NCI-H526 (cell line): ENCODE data around the gene DOHH.
"Not testable (repeated sequence)": the region's sequence is repeated elsewhere in the genome, so short reads cannot be mapped to it uniquely, and the experiment has no call there.

ENCODE experiments used
- DNase-seq, 2 experiments: peaks; one replicate each; lab custom pipeline; 2025; lab: John Stamatoyannopoulos, UW

The DOHH gene

GRCh38 chr19:3518659-3519058 lies 18.2 kb upstream of the DOHH start:
- DNase-seq: no peak

GRCh38 chr19:3518255-3518654 lies 17.8 kb upstream of the DOHH start:
- DNase-seq: no peak

- DNase-seq: no peak
Observed at GRCh38 chr19:3517638-3518037, 17.2 kb upstream of the DOHH start.

GRCh38 chr19:3516675-3517207 lies 16.3 kb upstream of the DOHH start:
- DNase-seq: peak; percentile 42 to 62

- no peak for DNase-seq
Observed at GRCh38 chr19:3515891-3516422, 15.5 kb upstream of the DOHH start.

GRCh38 chr19:3514930-3515329 lies 14.5 kb upstream of the DOHH start:
- DNase-seq: no peak

GRCh38 chr19:3513229-3514140 lies 13.0 kb upstream of the DOHH start:
- DNase-seq: no peak

- no peak for DNase-seq
Observed at GRCh38 chr19:3512562-3513228, 12.2 kb upstream of the DOHH start.

- no peak for DNase-seq
Observed at GRCh38 chr19:3511506-3512251, 11.2 kb upstream of the DOHH start.

- DNase-seq: no peak
Observed at GRCh38 chr19:3510727-3511126, 10.3 kb upstream of the DOHH start.

GRCh38 chr19:3509566-3509989 lies 9.1 kb upstream of the DOHH start:
- DNase-seq: no peak

GRCh38 chr19:3508771-3509535 lies 8.5 kb upstream of the DOHH start:
- no peak for DNase-seq

GRCh38 chr19:3508121-3508661 lies 7.7 kb upstream of the DOHH start:
- not testable (repeated sequence) for DNase-seq

GRCh38 chr19:3507371-3508120 lies 7.1 kb upstream of the DOHH start:
- peak in 1 of 2 experiments; percentile 28 for DNase-seq

- peak in 1 of 2 experiments; percentile 28 for DNase-seq
Observed at GRCh38 chr19:3506384-3507340, 6.2 kb upstream of the DOHH start.

- peak; percentile 89 to 97 for DNase-seq
Observed at GRCh38 chr19:3505598-3506383, 5.3 kb upstream of the DOHH start, which contains the start of gene FZR1. TSS of gene FZR1 (plus strand) at chr19:3506311. CDS start at chr19:3522990, 16,679 bp downstream.

GRCh38 chr19:3504735-3505134 lies 4.3 kb upstream of the DOHH start:
- DNase-seq: no peak

- DNase-seq: no peak
Observed at GRCh38 chr19:3503036-3503572, 2.6 kb upstream of the DOHH start.
